SK-N-MC (cell line): Measurements from ENCODE around the gene WDR41.

Source experiments
- EZH2 ChIP-seq: fragments of 200-600 bp; sonication (generic); IDR thresholded peaks from one replicate; pipeline ENCODE4 v1.6.1; 2017; ENCODE audit warnings: antibody characterized with exemption
- POLR2AphosphoS5 ChIP-seq: IDR thresholded peaks from 2 replicates; pipeline ENCODE4 v1.6.1; 2012; ENCODE audit warnings: mild to moderate bottlenecking, low read depth, low read length, borderline replicate concordance

DNA sequence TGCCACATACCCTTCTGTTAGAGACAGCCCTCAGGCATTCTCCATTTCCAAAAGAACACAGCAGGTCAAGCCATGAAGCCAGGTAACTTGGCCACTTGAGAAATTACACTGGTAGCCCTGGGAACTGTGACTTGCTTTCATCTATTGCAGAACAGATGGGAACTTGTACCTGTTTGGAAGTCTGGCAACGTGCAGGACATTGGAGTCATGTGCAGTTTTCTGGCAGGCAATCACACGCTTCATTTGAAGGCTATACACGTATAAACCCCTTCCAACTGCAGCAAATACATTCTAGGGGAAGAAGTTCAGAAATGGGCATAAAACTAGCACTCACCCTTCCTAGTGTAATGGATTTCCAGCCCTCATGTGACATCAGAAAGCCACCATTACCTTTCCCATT lies 54.0 kb downstream of the WDR41 start:
- TF ChIP-seq EZH2 (no peak), POLR2AphosphoS5 (no peak)
